OCI-M1 (cell line): ENCODE data around the gene PAIP2.
"Not testable (repeated sequence)": the region's sequence is repeated elsewhere in the genome, so short reads cannot be mapped to it uniquely, and the experiment has no call there.

Experiments
- DNase-seq: peaks from one replicate; lab custom pipeline; 2025; lab: John Stamatoyannopoulos, UW

PAIP2 gene

GRCh38 chr5:139392678-139393496 lies 51.2 kb downstream of the PAIP2 start:
- DNase-seq, result peak; percentile 90

- no peak for DNase-seq
Observed at GRCh38 chr5:139393497-139394122, 52.0 kb downstream of the PAIP2 start.

GRCh38 chr5:139394123-139394653 lies 52.5 kb downstream of the PAIP2 start:
- DNase-seq, result no peak

- DNase-seq, result no peak
Observed at GRCh38 chr5:139394654-139395566, 53.3 kb downstream of the PAIP2 start, which contains the start of gene PROB1. PROB1 (minus strand) TSS chr5:139395104; CDS start chr5:139395081, 23 bp downstream.

- no peak for DNase-seq
Observed at GRCh38 chr5:139395844-139396640, 54.4 kb downstream of the PAIP2 start.

GRCh38 chr5:139396691-139397090 lies 55.0 kb downstream of the PAIP2 start:
- DNase-seq, result no peak

- DNase-seq, result no peak
Observed at GRCh38 chr5:139397921-139398320, 56.3 kb downstream of the PAIP2 start.

GRCh38 chr5:139399501-139400121 lies 58.0 kb downstream of the PAIP2 start:
- DNase-seq, result no peak

GRCh38 chr5:139401546-139401945 lies 59.9 kb downstream of the PAIP2 start:
- DNase-seq, result no peak

GRCh38 chr5:139402561-139403158 lies 61.0 kb downstream of the PAIP2 start:
- DNase-seq, result peak; percentile 68

GRCh38 chr5:139403418-139403786 lies 61.7 kb downstream of the PAIP2 start:
- no peak for DNase-seq

- DNase-seq, result peak; percentile 99
Observed at GRCh38 chr5:139403787-139404483, 62.3 kb downstream of the PAIP2 start, which contains the start of gene SPATA24. SPATA24 (minus strand) TSS chr5:139404089; CDS start chr5:139404060, 29 bp downstream.

GRCh38 chr5:139404484-139404840 lies 62.8 kb downstream of the PAIP2 start:
- DNase-seq, result no peak

- no peak for DNase-seq
Observed at GRCh38 chr5:139406963-139407362, 65.3 kb downstream of the PAIP2 start.

GRCh38 chr5:139407517-139407916 lies 65.9 kb downstream of the PAIP2 start:
- peak; percentile 47 for DNase-seq

GRCh38 chr5:139408191-139408590 lies 66.5 kb downstream of the PAIP2 start:
- no peak for DNase-seq

- DNase-seq, result not testable (repeated sequence)
Observed at GRCh38 chr5:139409116-139409515, 67.5 kb downstream of the PAIP2 start.

- no peak for DNase-seq
Observed at GRCh38 chr5:139410121-139410992, 68.7 kb downstream of the PAIP2 start.
